Adipose tissue (tissue), 3 donors: ENCODE results near the gene ALDH3B1. TPM values are rescaled to one million over a fixed set of nuclear protein-coding genes. Genes with fewer than 3 reads are reported as not detected.
A peak's percentile ranks its signal among the peaks of the same experiment; 100 is the strongest.

Source experiments
- H3K27ac ChIP-seq: one replicate; pipeline ENCODE4 v1.5.1; 2013; ENCODE audit warnings: low read depth, low read length
- WGBS, 3 donors: extraction: QIAGEN DNeasy Blood & Tissue Kit; methylation state at CpG; one replicate each; pipeline ENCODE4 v1.1.7; 2013; 5-methylcytosine and 5-hydroxymethylcytosine counted together
- polyA plus RNA-seq, 3 donors: library from polyadenylated mRNA; stranded (reverse); fragments of 200-250 nt; gene quantifications; one replicate each; pipeline ENCODE4 v1.2.3, GENCODE V29; 2013
- donor health status: healthy with polysubstance abuse.
- donor health status: Bipolar disorder and iron deficiency.
- donor health status: healthy.

The ALDH3B1 gene
- polyA plus RNA-seq, 3 donors = 3.1 to 8.7 (median 6.9) TPM

DNA sequence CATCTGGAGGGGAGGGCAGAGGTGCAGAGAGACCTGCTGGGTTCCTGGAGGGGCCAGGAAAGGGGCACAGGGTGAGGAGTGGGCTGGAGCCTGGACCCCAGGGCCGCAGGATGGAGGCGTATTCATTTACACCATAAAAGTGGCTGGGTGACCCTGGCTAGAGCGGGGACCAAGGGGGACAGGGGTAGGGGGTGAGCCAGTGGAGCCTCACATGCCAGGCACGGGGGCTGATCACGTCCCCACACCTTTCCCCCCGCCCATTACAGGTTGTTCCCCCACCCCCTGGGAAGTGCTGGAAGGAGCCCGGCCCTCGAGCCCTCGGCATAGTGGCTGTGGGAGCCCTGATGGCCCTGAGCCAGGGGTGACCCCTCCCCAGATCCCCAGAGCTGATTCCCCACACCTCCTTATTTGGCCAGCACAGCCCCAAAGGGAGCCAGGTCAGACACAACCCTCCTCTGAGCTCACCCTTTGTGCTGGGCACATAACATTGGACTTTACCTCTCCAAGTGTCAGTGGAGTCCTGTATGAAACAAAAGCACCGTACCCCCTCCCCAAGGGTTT, 29.5 kb downstream of the ALDH3B1 start:
- H3K27ac ChIP-seq = peak overlapping the region; percentile 84
- 14 to 19% (median 15%) methylated on average over 8 to 10 of the region's 10 CpGs for WGBS, 3 donors

DNA sequence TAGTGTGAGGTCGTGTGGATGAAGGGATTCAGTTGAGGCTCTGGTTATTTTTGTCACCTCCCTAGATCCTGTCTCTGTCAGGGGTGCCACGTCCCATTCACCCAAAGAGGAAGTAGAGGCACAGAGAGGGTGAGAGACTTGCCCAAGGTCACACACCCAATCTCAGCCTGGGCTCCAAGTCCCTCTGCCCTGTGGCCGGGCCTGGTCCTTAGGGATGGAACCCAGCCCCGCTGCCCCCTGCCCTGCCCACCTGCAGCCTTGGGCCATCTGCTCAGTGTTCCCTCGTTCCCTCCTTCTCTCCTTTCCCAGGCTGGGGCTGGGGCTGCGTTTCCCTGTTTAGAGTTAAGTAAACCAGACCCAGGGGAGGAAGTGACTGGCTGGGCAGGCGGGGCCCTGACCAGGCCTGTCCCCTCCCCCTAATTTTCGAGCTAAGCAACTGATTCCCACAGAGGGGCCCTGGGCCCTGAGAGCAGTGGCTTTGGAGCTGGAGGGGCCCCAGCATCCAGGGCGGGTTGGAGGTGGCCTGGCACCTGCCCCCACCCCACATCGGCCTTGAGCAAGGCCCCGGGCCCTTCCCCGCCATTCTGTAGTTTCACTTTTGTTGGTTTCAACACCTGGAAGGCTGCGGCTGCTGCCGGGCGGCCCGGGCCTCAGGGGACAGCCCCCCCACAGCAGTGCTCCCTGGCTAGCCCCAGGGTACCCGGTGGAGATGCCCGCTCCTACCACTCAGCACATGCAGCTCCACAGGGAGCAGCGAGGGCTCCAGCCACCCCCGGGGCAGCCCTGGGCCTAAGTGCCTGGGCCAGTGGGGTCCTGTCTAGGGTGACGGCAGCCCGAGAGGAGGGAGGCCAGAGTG, 30.2 kb downstream of the ALDH3B1 start:
- WGBS, 3 donors = 2 to 8% (median 5%) methylated on average over 22 of the region's 22 CpGs
- H3K27ac ChIP-seq = peak overlapping the region; percentile 84

DNA sequence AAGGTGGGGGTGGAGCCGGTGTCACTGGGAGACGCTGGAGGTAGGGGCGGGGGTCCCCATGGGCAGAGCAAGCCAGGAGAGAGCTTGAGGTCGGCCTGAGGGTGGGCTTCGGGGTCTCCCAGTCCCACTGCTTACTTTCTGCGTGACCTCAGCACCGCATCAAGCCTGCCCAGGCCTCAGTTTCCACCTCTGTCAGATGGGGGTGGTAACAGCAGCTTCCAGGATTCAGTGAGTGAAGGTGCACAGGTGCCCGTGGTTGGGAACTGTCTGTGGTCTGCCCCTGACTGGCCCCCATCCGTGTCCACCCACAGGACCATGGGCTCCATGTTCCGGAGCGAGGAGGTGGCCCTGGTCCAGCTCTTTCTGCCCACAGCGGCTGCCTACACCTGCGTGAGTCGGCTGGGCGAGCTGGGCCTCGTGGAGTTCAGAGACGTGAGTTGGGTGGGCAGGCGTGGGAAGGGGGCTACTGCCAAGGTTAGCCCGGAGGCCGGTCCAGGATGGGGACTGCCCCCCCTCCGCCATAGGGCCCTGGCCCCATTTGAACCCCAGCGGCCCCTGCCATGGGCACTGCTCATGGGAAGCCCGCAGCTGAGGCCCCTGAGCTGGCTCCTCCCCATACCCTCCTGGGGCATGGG, 30.9 kb downstream of the ALDH3B1 start:
- peak overlapping the region; percentile 84 for H3K27ac ChIP-seq
- WGBS, 3 donors = 42 to 82% (median 81%) methylated on average over 23 of the region's 23 CpGs

DNA sequence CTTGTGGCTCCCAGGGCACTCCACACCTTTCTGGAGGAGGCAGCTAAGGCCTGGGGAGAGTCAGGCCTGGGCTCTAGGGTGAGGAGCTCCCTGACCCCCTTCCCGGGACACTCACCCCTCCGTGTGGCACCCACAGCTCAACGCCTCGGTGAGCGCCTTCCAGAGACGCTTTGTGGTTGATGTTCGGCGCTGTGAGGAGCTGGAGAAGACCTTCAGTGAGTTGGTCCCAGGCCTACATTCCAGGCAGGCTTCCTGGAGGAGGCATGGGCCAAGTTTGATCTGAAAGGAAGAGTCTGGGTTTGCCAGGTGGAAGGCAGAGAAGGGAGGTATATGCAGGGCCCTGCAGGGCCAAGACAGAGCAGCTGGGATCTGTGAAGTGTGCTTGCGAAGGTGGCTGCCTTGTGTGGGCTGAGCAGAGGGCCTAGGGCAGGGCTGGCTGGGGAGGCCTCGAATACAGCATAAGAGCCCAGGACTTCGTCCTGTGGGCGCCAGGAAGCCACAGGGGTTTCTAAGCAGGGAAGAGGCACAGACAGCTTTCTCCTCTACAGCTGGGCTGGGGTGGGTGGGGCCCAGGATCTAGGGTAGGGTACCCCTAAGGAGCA, 31.6 kb downstream of the ALDH3B1 start:
- no peak overlapping the region for H3K27ac ChIP-seq
- WGBS, 3 donors = 56 to 85% (median 80%) methylated on average over 12 of the region's 12 CpGs

DNA sequence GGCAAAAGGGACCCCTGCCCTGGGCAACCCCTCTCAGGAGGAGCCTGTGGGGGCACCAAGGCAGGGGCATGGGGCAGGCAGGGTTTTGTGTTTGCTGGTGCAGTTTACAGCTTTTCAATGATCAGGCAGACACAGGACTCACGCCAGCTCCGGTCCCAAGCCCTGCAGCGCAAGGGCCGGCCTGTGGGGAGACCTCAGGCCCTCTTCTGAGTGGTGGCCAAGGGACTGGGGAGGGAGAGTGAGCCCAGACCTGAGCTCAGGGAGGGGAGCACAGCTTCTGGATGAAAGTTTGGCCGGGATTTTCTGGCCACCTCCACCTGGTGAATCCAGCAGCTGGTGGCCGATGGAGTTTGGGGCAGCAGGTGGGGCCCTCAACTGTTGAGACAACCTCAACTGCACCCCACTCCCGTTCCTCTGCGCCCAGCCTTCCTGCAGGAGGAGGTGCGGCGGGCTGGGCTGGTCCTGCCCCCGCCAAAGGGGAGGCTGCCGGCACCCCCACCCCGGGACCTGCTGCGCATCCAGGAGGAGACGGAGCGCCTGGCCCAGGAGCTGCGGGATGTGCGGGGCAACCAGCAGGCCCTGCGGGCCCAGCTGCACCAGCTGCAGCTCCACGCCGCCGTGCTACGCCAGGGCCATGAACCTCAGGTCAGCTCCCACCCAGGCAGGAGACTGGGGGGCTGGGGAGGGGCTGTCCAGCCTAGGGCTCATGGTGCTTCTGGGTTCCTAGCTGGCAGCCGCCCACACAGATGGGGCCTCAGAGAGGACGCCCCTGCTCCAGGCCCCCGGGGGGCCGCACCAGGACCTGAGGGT, 32.3 kb downstream of the ALDH3B1 start:
- 43 to 92% (median 86%) methylated on average over 26 to 27 of the region's 27 CpGs for WGBS, 3 donors
- H3K27ac ChIP-seq = no peak overlapping the region

DNA sequence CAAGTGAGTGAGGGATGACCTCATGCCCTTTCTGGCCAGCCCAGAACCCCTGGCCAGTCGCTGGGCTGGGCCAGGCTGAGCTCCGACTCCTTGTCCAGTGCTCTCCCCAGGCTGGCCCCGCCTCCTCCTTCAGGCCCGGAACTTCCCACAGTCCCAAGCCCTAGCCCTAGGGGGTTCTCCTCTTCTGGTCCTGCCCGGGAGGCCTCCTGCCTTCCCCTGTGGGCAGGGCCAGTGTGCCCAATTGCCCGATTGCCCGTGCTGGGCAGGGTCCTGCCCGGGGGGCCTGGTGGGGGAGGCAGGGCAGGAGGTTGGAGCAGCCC, 32.9 kb downstream of the ALDH3B1 start:
- 31 to 74% (median 59%) methylated on average over 8 of the region's 8 CpGs for WGBS, 3 donors
- H3K27ac ChIP-seq = no peak overlapping the region

DNA sequence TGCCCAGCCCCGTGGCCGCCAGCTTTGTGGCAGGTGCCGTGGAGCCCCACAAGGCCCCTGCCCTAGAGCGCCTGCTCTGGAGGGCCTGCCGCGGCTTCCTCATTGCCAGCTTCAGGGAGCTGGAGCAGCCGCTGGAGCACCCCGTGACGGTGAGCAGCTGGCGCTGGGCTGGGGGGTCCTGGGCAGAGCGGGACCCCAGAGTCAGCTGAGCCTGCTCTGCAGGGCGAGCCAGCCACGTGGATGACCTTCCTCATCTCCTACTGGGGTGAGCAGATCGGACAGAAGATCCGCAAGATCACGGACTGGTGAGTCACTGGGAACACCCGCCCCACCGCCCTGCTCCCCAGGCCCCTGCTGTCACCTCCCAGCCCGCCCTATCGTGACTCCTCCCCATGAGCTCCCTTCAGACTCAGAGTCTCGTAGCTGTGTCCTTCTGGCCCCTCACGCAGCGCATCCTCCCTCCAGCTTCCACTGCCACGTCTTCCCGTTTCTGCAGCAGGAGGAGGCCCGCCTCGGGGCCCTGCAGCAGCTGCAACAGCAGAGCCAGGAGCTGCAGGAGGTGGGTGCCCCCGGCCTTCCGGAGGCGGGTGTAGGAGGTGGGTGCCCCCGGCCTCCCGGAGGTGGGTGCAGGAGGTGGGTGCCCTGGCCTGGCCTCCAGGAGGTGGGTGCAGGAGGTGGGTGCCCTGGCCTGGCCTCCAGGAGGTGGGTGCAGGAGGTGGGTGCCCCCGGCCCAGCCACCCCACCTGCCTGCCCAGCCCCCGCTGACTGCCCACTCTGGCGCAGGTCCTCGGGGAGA, 33.4 kb downstream of the ALDH3B1 start:
- WGBS, 3 donors = 50 to 81% (median 80%) methylated on average over 26 to 36 of the region's 36 CpGs
- no peak overlapping the region for H3K27ac ChIP-seq

DNA sequence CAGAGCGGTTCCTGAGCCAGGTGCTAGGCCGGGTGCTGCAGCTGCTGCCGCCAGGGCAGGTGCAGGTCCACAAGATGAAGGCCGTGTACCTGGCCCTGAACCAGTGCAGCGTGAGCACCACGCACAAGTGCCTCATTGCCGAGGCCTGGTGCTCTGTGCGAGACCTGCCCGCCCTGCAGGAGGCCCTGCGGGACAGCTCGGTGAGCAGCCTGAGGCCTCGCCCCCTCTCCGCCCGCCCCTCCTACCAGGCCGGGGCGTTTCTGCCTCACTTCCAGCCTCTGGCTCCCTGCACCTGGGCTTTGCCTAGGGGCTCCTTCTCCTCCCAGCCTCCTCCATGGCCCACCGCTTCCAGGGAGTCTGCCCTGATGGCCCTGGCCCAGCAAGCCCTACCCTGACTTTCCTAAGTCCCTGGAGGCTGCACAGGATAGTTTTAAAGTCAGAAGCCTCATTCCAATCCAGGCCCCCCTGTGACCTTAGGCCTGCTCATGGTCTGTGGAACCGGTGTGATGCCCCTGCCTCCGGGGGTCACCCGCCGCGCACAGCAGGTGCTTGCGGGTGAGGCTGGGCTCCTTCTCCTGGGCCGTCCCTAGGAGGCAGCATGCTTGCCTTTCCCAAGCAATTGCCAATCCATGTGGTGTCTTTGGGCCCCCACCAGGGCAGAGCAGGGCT, 34.2 kb downstream of the ALDH3B1 start:
- no peak overlapping the region for H3K27ac ChIP-seq
- WGBS, 3 donors = 54 to 92% (median 89%) methylated on average over 20 to 24 of the region's 24 CpGs

DNA sequence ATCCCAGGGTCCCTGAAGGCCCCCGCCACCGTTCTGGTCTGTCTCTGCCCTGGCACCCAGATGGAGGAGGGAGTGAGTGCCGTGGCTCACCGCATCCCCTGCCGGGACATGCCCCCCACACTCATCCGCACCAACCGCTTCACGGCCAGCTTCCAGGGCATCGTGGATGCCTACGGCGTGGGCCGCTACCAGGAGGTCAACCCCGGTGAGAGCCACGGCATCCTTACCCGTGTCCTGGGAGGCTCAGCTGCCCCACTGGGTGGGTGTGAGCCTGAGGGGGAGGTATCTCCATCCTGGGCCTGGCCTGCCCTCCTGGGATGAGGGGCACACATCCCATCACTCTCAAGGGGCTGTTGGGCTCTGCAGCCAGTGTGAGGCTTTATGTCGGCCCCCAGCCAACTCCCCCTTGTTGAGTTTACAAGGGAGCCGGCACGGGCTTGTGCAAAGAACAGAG, 34.8 kb downstream of the ALDH3B1 start:
- no peak overlapping the region for H3K27ac ChIP-seq
- 93 to 94% (median 94%) methylated on average over 18 of the region's 18 CpGs for WGBS, 3 donors

DNA sequence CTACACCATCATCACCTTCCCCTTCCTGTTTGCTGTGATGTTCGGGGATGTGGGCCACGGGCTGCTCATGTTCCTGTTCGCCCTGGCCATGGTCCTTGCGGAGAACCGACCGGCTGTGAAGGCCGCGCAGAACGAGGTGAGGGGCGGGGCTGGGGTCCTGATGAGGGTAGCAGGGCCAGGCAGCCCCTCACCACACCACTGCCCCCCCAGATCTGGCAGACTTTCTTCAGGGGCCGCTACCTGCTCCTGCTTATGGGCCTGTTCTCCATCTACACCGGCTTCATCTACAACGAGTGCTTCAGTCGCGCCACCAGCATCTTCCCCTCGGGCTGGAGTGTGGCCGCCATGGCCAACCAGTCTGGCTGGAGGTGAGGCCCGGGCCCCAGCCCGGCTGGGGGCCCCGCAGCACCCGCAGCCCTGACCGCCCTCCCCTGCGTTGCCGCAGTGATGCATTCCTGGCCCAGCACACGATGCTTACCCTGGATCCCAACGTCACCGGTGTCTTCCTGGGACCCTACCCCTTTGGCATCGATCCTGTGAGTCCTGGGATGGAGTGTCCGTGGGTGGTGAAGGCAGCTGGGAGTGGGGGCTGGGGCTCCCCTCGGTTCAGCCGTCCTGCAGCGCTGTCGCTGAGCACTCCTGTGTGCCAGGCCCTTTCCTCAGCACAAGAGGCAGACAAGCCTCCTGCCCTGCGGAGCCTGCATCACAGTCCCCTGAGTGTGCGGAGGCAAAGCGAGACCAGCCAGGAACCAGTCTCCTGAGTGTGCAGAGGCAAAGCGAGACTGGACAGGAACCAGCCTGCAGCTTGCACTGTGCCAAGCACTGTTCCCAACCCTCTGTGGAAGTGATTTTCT, 37.5 kb downstream of the ALDH3B1 start:
- 88 to 89% (median 89%) methylated on average over 37 of the region's 37 CpGs for WGBS, 3 donors
- H3K27ac ChIP-seq = no peak overlapping the region

DNA sequence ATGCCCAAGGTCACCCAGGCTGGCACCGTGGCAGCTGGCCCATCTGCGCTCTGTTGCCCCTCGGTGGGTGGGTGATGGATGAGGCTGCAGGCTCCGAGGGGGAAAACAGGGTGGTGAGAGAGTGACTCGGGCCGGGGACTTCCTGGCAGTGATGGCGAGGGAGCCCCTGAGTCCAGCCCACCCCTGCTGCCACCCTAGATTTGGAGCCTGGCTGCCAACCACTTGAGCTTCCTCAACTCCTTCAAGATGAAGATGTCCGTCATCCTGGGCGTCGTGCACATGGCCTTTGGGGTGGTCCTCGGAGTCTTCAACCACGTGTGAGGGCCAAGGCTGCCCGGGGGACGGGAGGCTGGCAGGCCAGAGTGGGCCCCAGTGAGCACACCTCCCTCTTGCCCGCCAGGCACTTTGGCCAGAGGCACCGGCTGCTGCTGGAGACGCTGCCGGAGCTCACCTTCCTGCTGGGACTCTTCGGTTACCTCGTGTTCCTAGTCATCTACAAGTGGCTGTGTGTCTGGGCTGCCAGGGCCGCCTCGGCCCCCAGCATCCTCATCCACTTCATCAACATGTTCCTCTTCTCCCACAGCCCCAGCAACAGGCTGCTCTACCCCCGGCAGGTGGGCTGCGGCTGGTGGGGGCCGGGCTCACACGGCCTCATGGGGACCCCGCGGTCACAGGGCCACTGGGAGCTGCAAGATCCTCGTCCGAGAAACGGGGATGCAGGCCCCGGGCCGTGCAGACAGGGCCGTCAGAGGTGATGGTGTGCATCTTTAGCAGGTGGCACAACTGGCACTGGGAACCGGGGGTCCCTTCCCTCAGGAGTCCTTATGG, 38.8 kb downstream of the ALDH3B1 start:
- H3K27ac ChIP-seq = no peak overlapping the region
- 85 to 91% (median 89%) methylated on average over 33 to 35 of the region's 35 CpGs for WGBS, 3 donors

DNA sequence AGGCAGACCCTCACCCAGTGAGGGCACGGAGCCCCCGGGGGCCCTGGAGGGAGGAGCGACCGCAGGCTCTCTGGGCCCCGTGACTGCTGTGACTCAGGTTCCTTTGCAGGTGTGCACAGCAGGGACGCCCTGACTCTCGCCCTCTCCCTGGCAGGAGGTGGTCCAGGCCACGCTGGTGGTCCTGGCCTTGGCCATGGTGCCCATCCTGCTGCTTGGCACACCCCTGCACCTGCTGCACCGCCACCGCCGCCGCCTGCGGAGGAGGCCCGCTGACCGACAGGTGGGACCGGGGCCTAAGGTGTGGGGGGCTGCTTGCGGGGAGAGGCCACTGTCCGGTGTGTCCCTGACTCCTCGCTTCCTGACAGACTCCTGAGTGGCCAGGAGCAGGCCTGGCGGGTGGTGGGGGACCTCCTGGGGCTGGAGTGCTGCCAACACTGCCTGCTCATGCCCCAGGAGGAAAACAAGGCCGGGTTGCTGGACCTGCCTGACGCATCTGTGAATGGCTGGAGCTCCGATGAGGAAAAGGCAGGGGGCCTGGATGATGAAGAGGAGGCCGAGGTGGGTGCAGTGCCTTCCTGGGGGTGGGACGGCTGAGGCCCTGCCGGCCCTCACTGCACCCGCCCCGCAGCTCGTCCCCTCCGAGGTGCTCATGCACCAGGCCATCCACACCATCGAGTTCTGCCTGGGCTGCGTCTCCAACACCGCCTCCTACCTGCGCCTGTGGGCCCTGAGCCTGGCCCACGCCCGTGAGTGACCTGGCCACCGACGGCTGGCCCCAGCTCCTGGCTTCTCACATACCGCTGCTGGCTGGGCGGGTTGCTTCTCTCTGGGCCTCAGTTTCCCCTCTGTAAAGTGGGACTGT, 39.6 kb downstream of the ALDH3B1 start:
- WGBS, 3 donors = 77 to 94% (median 91%) methylated on average over 33 to 40 of the region's 40 CpGs
- no peak overlapping the region for H3K27ac ChIP-seq

DNA sequence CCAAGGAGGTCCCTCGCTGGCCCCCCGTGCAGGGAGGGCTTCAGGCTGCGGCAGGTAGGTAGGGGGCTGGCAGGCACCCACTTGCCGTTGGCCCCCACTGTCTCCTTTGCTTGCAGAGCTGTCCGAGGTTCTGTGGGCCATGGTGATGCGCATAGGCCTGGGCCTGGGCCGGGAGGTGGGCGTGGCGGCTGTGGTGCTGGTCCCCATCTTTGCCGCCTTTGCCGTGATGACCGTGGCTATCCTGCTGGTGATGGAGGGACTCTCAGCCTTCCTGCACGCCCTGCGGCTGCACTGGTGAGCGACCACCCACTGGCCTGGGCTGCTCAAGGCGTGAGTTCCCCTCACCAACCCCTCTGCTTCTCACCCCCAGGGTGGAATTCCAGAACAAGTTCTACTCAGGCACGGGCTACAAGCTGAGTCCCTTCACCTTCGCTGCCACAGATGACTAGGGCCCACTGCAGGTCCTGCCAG, 40.3 kb downstream of the ALDH3B1 start:
- 89 to 97% (median 95%) methylated on average over 18 of the region's 18 CpGs for WGBS, 3 donors
- no peak overlapping the region for H3K27ac ChIP-seq
